HUDEP-2 (cell line): ENCODE results near the gene RRP9.
"Not testable (repeated sequence)": the region's sequence is repeated elsewhere in the genome, so short reads cannot be mapped to it uniquely, and the experiment has no call there.

ENCODE experiments used
- DNase-seq, 76 experiments: peaks; one replicate each; lab custom pipeline; 2025; ENCODE audit not compliant: unreplicated experiment in 76 of 76; lab: John Stamatoyannopoulos, UW

Gene RRP9

DNA sequence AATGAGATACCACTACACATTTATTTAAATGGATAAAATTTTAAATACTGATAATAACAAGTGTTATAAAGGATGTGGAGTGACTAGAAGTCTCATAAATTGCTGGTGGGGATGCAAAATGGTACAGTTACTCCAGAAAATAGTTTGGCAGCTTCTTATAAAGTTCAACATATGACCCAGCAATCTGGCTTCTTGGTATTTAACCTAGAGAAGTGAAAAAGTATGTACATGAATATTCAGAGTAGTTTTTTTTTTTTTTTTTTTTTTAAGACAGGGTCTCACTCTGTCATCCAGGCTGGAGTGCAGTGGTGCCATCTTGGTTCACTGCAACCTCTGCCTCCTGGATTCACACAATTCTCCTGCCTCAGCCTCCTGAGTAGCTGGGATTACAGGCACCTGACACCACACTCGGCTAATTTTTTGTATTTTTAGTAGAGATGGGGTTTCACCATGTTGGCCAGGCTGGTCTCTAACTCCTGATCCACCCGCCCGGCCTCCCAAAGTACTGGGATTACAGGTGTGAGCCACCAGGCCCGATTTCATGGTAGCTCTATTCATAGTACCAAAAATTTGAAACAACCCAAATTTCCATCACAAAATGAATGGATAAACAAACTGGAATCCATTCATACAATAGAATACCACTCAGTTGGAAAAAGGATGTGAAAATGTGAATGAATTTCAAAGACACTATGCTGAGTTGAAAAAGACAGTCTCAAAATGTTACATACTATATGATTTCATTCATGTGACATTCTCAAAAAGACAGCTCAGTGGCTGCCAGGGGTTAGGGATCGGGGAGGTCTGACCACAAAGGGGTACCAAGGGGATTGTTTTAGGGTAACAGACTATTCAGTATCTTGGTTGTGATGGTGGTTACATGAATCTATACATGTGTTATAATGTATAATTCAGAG is 14.4 kb downstream of the RRP9 start:
- no peak for DNase-seq

DNA sequence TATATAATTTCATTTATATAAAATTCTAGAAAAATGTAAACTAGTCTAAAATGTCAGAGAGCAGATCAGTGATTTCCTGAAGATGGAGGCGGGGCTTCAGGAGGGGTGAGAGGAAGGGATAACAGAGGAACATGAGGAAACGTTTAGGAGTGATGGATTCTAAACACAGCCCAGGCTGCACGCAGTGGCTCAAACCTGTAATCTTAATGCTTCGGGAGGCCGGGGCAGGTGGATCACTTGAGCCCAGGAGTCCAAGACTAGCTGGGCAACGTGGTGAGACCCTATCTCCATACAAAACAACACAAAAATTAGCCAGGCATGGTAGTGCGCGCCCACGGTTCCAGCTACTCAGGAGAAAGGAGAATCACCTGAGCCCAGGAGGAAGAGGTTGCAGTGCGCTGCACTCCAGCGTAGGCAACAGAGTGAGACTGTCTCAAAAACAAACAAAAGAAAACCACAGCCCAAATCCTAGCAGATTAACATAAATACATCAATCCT is 20.6 kb downstream of the RRP9 start:
- no peak for DNase-seq

DNA sequence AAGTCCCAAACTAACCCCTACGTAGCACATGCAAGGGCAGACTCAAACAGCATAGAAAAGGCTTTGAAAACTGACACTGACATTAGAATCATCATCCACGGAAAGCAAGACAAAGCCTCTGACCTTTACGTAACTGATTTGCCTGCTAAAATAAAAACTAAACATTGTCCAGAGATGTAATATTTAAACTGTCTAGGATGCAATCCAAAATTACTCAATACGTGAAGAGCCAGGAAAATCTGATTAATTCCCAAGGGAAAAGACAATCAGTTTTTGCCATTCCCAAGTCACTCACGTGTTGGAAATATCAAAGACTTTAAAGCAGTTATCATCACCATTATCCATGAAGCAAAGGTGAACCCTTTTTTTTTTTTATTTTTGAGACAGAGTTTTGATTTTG is 25.3 kb downstream of the RRP9 start:
- DNase-seq, result no peak

DNA sequence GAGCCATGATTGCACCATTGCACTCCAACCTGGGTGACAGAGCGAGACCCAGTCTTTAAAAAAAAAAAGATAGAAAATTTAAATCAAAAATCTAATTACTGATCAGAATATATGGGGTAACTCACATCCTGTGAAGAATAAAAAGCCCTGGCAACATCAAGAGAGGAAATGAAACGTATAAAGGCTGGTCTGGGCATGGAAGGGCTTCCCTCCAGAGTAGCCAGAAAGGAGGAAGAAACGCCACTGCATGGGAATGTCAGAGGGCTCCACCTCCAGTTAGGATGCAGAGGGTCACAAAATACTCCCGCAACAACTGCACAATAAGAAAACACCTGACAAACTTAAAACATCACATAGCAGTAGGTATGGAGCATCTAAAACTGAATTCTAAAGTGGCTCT is 33.7 kb downstream of the RRP9 start:
- DNase-seq, result no peak

DNA sequence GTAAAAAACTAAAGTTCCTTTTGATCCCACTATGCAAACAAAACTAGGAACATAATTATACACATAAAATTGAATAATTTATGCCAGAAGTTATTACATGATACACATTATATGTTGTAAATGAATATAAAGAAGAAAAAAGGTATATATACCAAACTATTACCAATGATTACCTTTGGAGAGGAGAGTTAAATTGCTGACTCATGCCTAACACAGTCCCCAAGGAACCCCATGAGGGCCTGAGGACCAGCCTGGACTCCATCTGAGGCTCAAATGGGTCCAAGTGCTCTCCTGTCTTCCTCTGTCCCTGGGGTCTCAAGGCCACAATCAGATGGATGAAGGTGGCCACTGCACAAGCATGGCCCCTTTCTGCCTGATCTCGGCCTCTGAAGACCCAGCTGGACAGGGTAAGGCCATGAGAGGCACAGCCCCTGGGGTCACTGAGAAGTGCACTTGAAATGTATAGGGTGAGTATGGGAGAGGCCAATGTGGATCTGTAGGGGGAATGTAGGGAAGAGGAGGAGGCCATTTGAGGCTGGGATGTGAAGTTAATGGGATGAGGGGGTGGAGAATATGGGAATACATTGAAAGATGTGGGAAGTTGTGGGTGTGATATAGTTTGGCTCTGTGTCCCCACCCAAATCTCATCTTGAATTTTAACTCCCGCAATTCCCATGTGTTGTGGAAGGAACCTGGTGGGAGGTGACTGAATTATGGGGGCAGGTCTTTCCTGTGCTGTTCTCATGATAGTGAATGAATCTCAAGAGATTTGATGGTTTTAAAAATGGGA is 37.5 kb downstream of the RRP9 start:
- no peak for DNase-seq

DNA sequence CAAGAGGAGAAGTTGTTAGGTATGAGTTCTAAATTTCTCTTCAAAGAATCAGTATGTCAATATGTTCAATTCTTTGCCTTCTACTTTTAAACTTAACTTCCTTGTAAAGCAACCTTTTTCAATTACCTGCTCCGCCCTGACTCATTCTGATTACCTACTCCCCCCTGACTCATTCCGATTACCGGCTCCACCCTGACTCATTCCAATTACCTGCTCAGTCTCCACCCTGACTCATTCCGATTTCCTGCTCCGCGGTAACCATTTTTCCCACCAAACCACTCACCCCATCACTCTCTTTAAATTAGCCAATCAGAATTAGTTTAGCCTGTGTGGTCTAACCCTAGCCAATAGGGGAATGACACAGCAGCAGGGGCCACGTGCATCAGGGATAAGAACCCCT is 39.3 kb downstream of the RRP9 start:
- not testable (repeated sequence) for DNase-seq

DNA sequence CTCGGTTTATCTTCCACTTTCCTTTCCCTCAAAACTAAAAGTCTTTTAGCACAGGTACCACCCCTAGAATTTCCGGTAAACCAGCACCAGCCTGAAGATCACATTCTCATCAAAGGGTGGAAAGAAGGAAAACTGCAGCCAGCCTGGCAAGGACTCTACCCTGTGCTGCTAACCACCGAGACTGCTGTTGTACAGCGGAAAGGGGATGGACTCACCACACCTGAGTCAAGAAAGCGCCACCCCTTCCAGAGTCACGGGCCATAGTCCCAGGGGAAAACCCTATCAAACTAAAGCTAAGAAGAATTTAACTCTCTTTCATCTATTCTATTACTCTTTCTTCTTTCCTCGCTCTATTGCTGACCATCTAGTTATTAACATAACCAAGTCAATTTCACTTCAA is 41.7 kb downstream of the RRP9 start:
- not testable (repeated sequence) for DNase-seq

DNA sequence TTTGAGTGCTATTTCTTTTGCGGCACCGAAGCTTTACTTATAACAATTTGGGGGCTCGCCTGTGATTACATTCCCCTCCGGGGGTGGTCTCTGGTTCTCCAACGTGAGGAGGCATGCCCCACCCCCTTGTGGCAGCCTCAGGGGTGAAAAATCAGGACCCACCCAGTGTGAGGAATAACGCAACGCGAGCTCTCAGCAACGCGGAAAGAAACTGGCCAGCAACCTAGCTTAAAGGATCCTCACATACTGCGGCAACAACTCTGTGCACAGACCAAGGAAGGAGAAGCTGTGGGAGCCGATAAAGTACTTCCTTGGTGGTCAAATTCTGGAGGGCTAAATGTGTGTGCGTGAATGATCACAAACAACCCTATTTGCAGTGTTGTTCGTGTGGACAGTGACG is 44.3 kb downstream of the RRP9 start:
- DNase-seq, result no peak

DNA sequence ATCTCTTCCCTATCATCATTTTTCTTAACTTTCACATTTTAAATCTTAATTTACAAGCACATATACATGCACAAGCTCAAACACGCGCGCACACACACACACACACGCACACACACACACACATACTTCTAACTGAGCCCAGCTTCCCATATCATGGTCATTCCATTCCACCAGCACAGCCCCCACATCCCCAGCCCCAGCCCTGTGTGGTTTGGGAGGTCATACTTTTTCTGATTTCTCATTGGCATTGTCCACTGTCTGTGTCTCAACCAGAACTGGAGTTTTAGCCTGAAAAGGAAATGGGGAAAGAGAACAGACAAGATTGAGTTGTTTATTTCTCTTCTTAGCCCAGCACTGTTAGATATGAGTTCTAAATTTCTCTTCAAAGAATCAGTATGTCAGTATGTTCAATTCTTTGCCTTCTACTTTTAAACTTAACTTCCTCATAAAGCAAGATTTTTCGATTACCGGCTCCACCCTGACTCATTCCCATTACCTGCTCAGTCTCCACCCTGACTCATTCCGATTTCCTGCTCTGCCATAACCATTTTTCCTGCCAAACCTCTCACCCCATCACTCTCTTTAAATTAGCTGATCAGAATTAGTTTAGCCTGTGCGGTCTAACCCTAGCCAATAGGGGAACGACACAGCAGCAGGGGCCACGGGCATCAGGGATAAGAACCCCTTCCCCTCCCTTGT is 44.9 kb downstream of the RRP9 start:
- no peak for DNase-seq

DNA sequence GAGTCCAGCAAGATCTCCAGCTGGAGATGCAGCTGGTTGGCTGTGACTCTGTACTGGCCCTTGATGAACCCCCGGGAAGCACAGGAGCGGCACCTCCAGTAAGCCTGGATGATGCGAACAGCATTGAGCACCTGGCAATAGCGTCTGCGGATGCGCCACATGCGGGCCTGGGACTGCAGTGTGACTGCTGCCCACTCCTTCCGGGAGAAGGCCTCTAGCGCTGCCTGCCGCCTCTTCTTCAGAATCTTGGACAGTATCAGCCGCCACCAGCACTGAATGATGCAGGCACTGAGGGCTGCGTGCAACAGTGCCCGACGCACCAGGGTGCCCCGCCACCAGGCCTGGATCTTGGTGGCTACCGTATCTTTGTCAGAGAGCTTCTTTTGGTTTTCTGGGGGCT is 46.8 kb downstream of the RRP9 start:
- DNase-seq, result no peak

DNA sequence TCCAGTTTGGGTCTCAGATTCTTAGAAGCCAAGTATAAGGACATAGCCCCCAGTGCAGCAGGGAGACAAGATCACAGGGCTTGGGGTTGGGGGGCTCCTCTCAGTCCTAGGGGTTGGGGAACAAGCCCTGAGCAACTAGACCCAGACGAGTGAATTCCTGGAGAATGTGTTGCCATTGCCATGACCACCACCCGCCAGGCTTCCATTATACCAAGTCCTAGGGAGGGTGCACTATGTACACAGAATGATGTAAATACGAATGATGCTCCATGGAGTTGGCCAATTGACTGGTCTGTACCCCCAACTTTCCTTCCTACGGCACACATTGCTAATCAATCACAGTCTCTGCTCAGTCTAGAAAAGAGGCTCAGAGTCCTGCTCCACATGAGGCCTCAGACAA is 47.3 kb downstream of the RRP9 start:
- no peak for DNase-seq

DNA sequence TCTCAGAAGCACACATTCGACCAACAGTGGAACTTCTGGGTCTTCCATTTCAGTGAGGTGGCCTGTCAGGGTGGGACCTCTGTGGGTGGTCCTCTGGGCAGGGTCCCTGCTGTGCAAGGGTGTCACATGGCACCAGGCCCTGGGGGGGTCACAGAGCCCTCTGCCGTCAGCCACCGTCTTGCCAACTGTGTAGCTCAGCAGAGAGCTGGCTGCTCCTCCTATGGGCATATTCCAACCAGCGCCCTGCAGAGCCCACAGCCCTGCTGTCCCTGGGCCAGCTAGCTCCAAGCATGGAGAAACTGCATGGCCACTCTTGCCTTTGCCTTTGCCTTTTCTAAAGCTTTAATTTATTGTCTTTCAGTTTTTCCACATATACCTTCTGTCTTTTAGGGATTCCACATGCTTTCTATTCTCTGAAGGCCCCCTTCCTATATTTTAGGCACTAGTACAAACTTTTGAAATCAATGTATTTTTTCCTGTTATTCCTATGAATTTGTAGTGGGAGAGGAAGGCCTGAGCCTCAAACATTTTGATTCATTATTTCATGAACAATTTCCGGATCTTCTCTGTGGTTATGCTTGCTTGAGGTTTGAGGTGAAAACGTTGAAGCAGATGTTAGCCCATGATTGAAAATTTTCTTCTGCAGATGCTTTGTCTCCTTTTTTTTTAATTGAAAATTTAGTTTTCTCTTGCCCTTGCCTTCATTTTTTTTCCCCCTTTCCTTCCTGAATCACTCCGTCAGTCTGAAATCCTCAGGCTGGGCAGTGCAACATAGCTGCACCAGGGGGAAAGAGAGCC is 50.3 kb downstream of the RRP9 start:
- no peak for DNase-seq

DNA sequence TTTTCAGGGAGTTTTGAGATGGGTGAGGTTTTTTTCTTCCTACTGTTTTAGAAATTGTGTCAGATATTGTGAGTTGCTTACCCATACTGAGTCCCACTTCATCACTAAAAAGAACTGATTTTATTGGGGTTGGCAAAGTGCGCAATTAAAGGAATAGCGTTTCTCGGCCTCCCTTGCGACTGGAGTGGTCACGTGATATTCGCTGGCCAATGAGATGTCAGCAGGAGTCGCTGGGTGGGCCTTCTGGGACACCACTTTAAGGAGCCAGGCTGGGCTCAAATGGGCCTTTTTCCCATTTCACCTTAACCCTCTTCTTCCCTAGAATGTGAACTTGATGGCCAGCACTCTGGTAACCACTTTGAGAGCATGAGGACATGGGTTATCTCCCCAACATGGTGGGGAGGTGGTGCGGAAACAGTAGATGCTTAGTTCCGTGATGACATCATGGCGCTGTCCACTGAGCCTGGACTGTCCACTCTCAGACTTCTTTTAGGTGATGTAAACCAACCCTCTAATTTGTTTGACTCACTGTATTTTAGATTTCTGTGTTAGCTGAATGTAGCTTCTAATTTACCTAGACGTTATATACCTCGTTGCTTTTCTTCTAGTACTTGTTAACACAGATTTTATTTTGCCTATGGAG is 53.1 kb downstream of the RRP9 start:
- no peak for DNase-seq

DNA sequence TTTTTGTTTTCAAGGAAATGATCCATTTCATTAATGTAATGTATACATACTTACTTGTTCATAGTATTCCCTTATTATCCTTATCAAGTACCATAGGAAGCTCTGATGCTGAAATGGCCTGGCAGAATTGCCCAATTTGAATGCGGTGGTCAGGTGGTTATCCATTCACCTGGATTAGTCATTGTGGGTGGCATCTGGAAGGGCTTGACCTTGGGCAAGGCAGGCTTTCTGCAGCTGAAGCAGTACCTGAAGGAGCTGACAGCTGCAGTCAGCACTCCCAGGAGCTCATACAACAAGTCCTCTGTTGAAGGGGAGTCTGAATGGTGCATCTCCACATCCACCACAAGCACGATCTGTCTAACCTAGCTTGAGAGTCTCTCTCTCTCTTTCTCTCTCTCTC is 54.1 kb downstream of the RRP9 start:
- DNase-seq, result no peak

DNA sequence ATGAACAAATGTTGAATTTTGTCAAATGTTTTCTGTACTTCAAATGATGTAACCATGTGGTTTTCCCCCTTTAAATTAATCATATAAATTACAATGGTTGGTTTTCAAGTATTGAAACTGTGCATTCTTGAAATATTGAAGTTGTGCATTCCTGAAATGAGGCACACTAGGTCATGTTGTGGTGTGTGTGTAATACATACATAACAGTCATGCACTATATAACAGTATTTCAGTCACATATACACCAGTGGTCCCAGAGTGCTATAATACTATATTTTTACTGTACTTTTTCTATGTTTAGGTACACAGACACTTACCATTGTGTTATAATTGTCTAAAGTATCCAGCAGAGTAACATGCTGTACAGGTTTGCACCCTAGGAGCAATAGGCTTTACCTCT is 55.3 kb downstream of the RRP9 start:
- no peak for DNase-seq
